HEK293 (cell line): Measurements from ENCODE around the gene MRPL19.

ENCODE experiments used
- CTCF ChIA-PET: fragments of 350-600 bp; formaldehyde crosslinking; extraction: SDS; loops from one replicate; lab custom pipeline; 2021; ENCODE audit warnings: antibody characterized with exemption; lab: Yijun Ruan, JAX
- POLR2A ChIA-PET: fragments of 300-600 bp; formaldehyde crosslinking; extraction: SDS; loops from one replicate; lab custom pipeline; 2020; ENCODE audit warnings: antibody characterized with exemption, inconsistent platforms; lab: Yijun Ruan, JAX
- H3K27ac ChIP-seq: fragments of 200-500 bp; sonication (Bioruptor generic); 2 replicates; pipeline ENCODE4 v1.5.1; 2014; ENCODE audit warnings: low read depth, low read length, control low read depth, inconsistent platforms; ENCODE audit errors: extremely low read depth
- H3K36me3 ChIP-seq, 2 experiments: fragments of 200-500 bp in 1 of 2; sonication (Bioruptor generic) in 1 of 2; 1 replicate in 1 of 2; 2 replicates in 1 of 2; pipeline ENCODE4 v1.5.1; 2014 to 2017; ENCODE audit warnings: inconsistent platforms in 2 of 2, low read length in 2 of 2; ENCODE audit not compliant: control insufficient read depth in 2 of 2, insufficient read depth in 1 of 2
- H3K4me1 ChIP-seq: fragments of 200-500 bp; sonication (Bioruptor generic); 2 replicates; pipeline ENCODE4 v1.5.1; 2014; ENCODE audit warnings: mild to moderate bottlenecking, low read length, inconsistent platforms; ENCODE audit not compliant: control insufficient read depth, insufficient read depth
- H3K4me3 ChIP-seq: 2 replicates; pipeline ENCODE4 v1.5.1; 2011; ENCODE audit warnings: low read depth, mild to moderate bottlenecking, control low read depth, low read length, moderate library complexity
- H3K9me3 ChIP-seq: fragments of 200-500 bp; sonication (Bioruptor generic); 2 replicates; pipeline ENCODE4 v1.5.1; 2014; ENCODE audit warnings: low read depth, low read length, inconsistent platforms; ENCODE audit not compliant: control insufficient read depth, insufficient read depth
- CTCF ChIP-seq: fragments of 450-650 bp; formaldehyde crosslinking; IDR thresholded peaks from 2 replicates; pipeline ENCODE4 v1.5.1; 2016; ENCODE audit warnings: missing biosample characterization, missing genetic modification characterization
- OSR2 ChIP-seq: fragments of 450-650 bp; formaldehyde crosslinking; IDR thresholded peaks from 2 replicates; pipeline ENCODE4 v1.5.1; 2016; ENCODE audit warnings: missing biosample characterization, missing genetic modification characterization
- REST ChIP-seq: fragments of 450-650 bp; formaldehyde crosslinking; IDR thresholded peaks from 2 replicates; pipeline ENCODE4 v1.5.1; 2016; ENCODE audit warnings: missing biosample characterization, missing genetic modification characterization
- ZBTB26 ChIP-seq: fragments of 450-650 bp; formaldehyde crosslinking; optimal IDR thresholded peaks from 2 replicates; pipeline ENCODE3; 2016; ENCODE audit warnings: missing biosample characterization, mild to moderate bottlenecking, missing genetic modification characterization
- ZFHX2 ChIP-seq: fragments of 450-650 bp; formaldehyde crosslinking; conservative IDR thresholded peaks from 2 replicates; pipeline ENCODE4 v1.5.1; 2016; ENCODE audit warnings: missing biosample characterization, missing genetic modification characterization
- ZFP41 ChIP-seq: fragments of 450-650 bp; formaldehyde crosslinking; IDR thresholded peaks from 2 replicates; pipeline ENCODE4 v1.5.1; 2016; ENCODE audit warnings: missing biosample characterization, missing genetic modification characterization, borderline replicate concordance
- ZNF175 ChIP-seq: fragments of 450-650 bp; formaldehyde crosslinking; IDR thresholded peaks from 2 replicates; pipeline ENCODE4 v1.5.1; 2016; ENCODE audit warnings: missing biosample characterization, missing genetic modification characterization
- ZNF24 ChIP-seq: fragments of 450-650 bp; formaldehyde crosslinking; IDR thresholded peaks from 2 replicates; pipeline ENCODE4 v1.5.1; 2016; ENCODE audit warnings: missing biosample characterization, missing genetic modification characterization
- ZNF292 ChIP-seq: fragments of 450-650 bp; formaldehyde crosslinking; IDR thresholded peaks from 2 replicates; pipeline ENCODE4 v1.5.1; 2016; ENCODE audit warnings: low read depth, missing biosample characterization, missing genetic modification characterization, borderline replicate concordance
- ZNF433 ChIP-seq: fragments of 450-650 bp; formaldehyde crosslinking; IDR thresholded peaks from 2 replicates; pipeline ENCODE4 v1.5.1; 2016; ENCODE audit warnings: missing biosample characterization, missing genetic modification characterization, low read depth
- ZNF518A ChIP-seq: fragments of 450-650 bp; formaldehyde crosslinking; conservative IDR thresholded peaks from 2 replicates; pipeline ENCODE4 v1.5.1; 2016; ENCODE audit warnings: low read depth, missing biosample characterization, missing genetic modification characterization
- ZSCAN23 ChIP-seq: fragments of 450-650 bp; formaldehyde crosslinking; IDR thresholded peaks from 2 replicates; pipeline ENCODE4 v1.5.1; 2016; ENCODE audit warnings: missing biosample characterization, missing genetic modification characterization

MRPL19 gene

GRCh38 chr2:75729861-75730260 is 83.3 kb downstream of the MRPL19 start (continued):
- 0 out of 2 replicates have a peak, but pooled peaks have one; percentile 28 for TF ChIP-seq CTCF (tag by site-specific recombination)
- no peak for TF ChIP-seq REST (tag by site-specific recombination)
- TF ChIP-seq ZSCAN23 (tag by site-specific recombination), result no peak
- no peak for TF ChIP-seq ZNF24

GRCh38 chr2:75736276-75736675 is 89.7 kb downstream of the MRPL19 start:
- H3K4me3 ChIP-seq, result no peak overlapping the region
- POLR2A ChIA-PET, result no interaction called here
- TF ChIP-seq ZNF292, result no peak
- no peak for TF ChIP-seq ZNF518A (tag by site-specific recombination)
- TF ChIP-seq ZNF175 (tag by site-specific recombination), result no peak
- no peak for TF ChIP-seq ZBTB26 (tag by site-specific recombination)
- TF ChIP-seq OSR2, result no peak
- TF ChIP-seq ZFP41 (tag by site-specific recombination), result no peak
- TF ChIP-seq, all 188 proteins: peak for 0
- Histone ChIP-seq H3K9me3 (no peaks in the 10 kb centered on the region), H3K36me3 (no peaks in the 10 kb centered on the region), H3K27ac (no peak overlapping the region), H3K4me1 (no peaks in the 10 kb centered on the region)
- CTCF ChIA-PET, result no interaction called here

GRCh38 chr2:75737961-75738360 is 91.4 kb downstream of the MRPL19 start:
- CTCF ChIA-PET, result no interaction called here
- POLR2A ChIA-PET, result no interaction called here
- no peak overlapping the region for H3K27ac ChIP-seq
- no peaks in the 10 kb centered on the region for H3K36me3 ChIP-seq
- H3K4me1 ChIP-seq, result no peaks in the 10 kb centered on the region
- no peak overlapping the region for H3K4me3 ChIP-seq
- no peaks in the 10 kb centered on the region for H3K9me3 ChIP-seq
- TF ChIP-seq ZNF433 (no peak), ZFHX2 (tag by site-specific recombination) (no peak), ZNF518A (tag by site-specific recombination) (no peak)
